Activated T-helper 1 cell treated with anti-CD3 and anti-CD28 coated beads, Interleukin-12 subunit alpha, Interleukin-12 subunit beta, Interleukin-2, Interleukin-4 antibody, amounts not matched to agents 30 ng/mL and 10 ng/mL and 1 ng/mL, durations not matched to agents 14 hours and 24 hours and 36 hours (primary cell): ENCODE measurements around the gene APOO. TPM values are rescaled to one million over a fixed set of nuclear protein-coding genes. Genes with fewer than 3 reads are reported as not detected.

Experiments
- DNase-seq: peaks from one replicate; pipeline ENCODE4 v3.0.0; 2021; ENCODE audit warnings: low spot score
- H3K27ac Mint-ChIP-seq: one replicate; pipeline ENCODE4 v1.8.0; 2021; ENCODE audit warnings: mild to moderate bottlenecking, mixed read lengths
- H3K27me3 Mint-ChIP-seq: one replicate; pipeline ENCODE4 v1.8.0; 2022; ENCODE audit warnings: mild to moderate bottlenecking, moderate library complexity, mixed read lengths; ENCODE audit not compliant: insufficient read depth
- H3K36me3 Mint-ChIP-seq: one replicate; pipeline ENCODE4 v1.8.0; 2021; ENCODE audit warnings: low read depth, mixed read lengths
- H3K4me1 Mint-ChIP-seq: one replicate; pipeline ENCODE4 v1.8.0; 2021; ENCODE audit warnings: low read depth, mixed read lengths
- H3K4me3 Mint-ChIP-seq: one replicate; pipeline ENCODE4 v1.8.0; 2021; ENCODE audit warnings: mild to moderate bottlenecking, moderate library complexity, mixed read lengths
- H3K9me3 Mint-ChIP-seq: one replicate; pipeline ENCODE4 v1.8.0; 2021; ENCODE audit warnings: mixed read lengths
- intact Hi-C: fragments of 100-400 bp; cut with micrococcal nuclease; formaldehyde crosslinking; loops from one replicate; pipeline ENCODE4 v1.15.1; 2024
- total RNA-seq: library from RNA; stranded (reverse); gene quantifications from 2 replicates; pipeline ENCODE4 v1.2.3, GENCODE V29; 2022

Gene APOO
- total RNA-seq, 1 donor from 2014 or later: 29.0 TPM

DNA sequence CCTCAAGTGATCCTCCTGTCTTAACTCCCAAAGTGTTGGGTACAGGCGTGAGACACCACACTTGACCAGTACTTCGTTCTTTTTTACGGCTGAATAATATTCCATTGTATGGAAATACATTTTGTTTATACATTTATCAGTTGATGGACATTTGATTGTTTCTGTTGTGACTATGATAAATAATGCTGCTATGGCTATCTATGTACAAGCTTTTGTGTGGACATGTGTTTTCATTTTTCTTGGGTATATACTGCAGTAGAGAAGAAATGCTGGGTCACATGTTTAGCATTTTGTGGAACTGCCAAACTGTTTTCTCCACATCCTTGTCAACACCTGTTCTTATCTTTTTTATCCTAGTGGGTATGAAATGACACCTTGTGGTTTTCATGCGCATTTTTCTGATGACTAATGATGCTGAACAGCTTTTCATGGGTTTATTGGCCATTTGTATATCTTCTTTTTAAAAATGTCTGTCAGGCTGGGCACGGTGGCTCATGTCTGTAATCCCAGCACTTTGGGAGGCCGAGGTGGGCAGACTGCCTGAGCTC lies 87.4 kb downstream of the APOO start:
- H3K4me3 Mint-ChIP-seq: no peak overlapping the region
- intact Hi-C loops: no loop called here
- no peaks in the 10 kb centered on the region for H3K9me3 Mint-ChIP-seq
- no peaks in the 10 kb centered on the region for H3K27me3 Mint-ChIP-seq
- no peaks in the 10 kb centered on the region for H3K4me1 Mint-ChIP-seq
- DNase-seq: no peak
- H3K27ac Mint-ChIP-seq: no peak overlapping the region
- H3K36me3 Mint-ChIP-seq: no peaks in the 10 kb centered on the region

DNA sequence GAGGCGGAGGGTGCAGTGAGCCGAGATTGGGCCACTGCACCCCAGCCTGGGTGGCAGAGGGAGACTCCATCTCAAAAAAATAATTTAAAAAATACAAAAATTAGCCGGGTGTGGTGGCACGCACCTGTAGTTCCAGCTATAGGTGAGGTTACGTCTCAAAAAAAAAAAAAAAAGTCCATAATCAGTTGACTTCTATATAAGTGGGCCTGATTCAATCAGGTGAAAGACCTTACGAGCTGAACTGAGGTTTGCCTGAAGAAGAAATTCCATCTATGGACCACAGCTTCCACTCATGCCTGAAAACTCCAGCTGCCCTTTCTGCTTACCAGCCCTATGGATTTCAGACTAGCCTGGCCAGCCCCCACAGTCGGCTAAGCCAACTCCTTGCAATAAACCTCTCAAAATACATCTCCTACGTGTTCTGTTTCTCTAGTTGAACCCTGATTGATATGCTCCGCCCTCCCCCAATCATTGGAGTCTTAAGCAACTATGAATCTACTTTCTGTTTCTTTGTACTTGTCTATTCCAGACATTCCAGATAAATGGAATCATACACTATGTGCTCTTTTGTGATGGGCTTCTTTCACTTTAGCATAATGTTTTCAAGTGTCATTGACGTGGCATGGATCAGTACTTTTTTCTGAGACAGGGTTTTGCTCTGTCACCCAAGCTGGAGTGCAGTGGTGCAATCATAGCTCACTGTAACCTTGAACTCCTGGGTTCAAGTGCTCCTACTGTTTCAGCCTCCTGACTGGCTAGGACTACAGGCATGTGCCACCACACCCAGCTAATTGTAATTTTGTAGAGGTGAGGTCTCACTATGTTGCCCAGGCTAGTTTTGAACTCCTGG lies 88.1 kb downstream of the APOO start:
- Mint-ChIP-seq H3K4me1 (no peaks in the 10 kb centered on the region), H3K27me3 (no peaks in the 10 kb centered on the region), H3K9me3 (no peaks in the 10 kb centered on the region), H3K36me3 (no peaks in the 10 kb centered on the region), H3K4me3 (no peak overlapping the region), H3K27ac (no peak overlapping the region)
- no peak for DNase-seq
- intact Hi-C loops: no loop called here

DNA sequence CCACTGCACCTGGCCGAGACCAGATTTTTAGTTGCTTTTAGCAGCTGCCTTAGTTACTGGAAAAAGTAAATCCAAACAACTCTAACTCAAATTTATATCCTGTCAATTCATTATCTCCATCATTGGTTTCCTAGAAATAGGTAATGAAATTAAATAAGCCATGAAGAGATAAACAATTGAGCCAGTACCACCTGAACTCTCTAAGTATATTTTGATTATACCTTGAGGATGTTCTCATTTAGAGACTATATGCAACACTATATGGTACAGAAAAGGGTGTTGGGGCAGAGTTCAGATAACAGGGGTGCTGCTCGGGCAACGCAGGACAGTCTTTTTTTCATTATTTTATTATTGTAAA lies 89.8 kb downstream of the APOO start:
- H3K36me3 Mint-ChIP-seq: no peaks in the 10 kb centered on the region
- H3K9me3 Mint-ChIP-seq: no peaks in the 10 kb centered on the region
- H3K4me1 Mint-ChIP-seq: no peaks in the 10 kb centered on the region

DNA sequence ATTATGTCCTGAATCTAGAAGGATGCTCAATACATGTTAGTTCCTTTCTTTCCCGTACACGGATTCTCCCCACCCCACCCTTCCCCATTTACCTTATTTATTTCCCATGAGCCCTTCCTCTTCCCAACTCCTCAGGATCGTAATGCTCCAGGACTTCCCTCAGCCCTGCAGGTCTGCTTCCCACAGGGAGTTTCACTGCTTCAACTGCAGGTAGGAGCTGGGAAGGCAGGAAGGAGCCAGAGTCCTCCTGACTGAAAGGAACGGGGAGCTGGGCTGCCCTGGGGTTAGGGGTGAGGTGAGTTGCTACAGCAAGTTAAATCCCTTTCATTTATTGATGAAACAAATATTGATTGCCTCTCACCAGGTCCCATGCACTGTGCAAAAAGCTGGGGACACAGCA lies 91.6 kb downstream of the APOO start:
- no peaks in the 10 kb centered on the region for H3K4me1 Mint-ChIP-seq
- no peak for DNase-seq
- no peaks in the 10 kb centered on the region for H3K36me3 Mint-ChIP-seq
- intact Hi-C loops: loop anchor here (1.0 kb wide), 1 partner anchor 22 kb away; no protein-coding TSS in a partner anchor
- H3K9me3 Mint-ChIP-seq: no peaks in the 10 kb centered on the region
- H3K4me3 Mint-ChIP-seq: no peak overlapping the region
- H3K27ac Mint-ChIP-seq: no peak overlapping the region
- no peaks in the 10 kb centered on the region for H3K27me3 Mint-ChIP-seq

More for the DNA sequence above, 89.8 kb downstream of the APOO start:
- intact Hi-C loops: no loop called here
- Mint-ChIP-seq H3K27ac (no peak overlapping the region), H3K27me3 (no peaks in the 10 kb centered on the region), H3K4me3 (no peak overlapping the region)
- no peak for DNase-seq

DNA sequence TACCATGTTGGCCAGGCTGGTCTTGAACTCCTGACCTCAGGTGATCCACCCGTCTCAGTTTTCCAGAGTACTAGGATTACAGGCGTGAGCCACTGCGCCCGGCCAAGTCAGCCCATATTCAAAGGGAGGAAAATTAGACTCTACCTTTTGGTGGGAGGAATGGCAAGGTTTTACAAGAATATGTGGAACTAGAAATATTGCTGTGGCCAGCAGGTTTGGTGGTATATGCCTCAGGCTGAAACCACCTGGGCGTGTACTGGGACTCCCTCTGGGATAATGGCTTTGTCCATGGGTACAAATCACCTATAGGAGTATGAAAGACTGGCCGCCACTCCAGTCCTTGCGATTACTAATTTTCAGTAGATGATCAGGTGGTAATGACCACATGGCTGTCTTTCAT lies 92.4 kb downstream of the APOO start:
- intact Hi-C loops: no loop called here
- no peaks in the 10 kb centered on the region for H3K9me3 Mint-ChIP-seq
- no peaks in the 10 kb centered on the region for H3K36me3 Mint-ChIP-seq
- H3K4me1 Mint-ChIP-seq: peaks cover 6% of the 10 kb centered on the region
- H3K27ac Mint-ChIP-seq: no peak overlapping the region
- DNase-seq: no peak
- H3K4me3 Mint-ChIP-seq: no peak overlapping the region
- H3K27me3 Mint-ChIP-seq: peaks cover 3% of the 10 kb centered on the region

DNA sequence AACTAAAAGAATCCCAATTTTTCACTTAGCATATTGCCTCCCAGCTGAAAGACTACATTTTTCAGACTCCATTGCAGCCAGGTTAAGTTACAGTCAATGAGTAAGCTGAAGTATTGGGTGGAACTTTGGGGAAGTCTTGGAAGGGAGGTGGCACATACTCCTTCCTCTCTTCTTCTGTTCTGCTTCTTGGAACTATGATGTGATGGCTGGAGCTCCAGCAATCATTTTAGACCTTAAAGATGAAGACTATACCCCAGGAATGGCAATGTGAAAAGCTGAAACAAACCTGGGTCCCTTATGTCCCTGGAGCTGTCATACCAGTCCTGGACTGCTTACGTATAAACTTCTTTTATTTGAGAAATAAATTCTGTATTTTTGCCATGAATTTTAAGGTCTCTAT lies 93.9 kb downstream of the APOO start:
- H3K27ac Mint-ChIP-seq: no peak overlapping the region
- H3K9me3 Mint-ChIP-seq: no peaks in the 10 kb centered on the region
- intact Hi-C loops: no loop called here
- DNase-seq: no peak
- peaks cover 3% of the 10 kb centered on the region for H3K27me3 Mint-ChIP-seq
- H3K4me1 Mint-ChIP-seq: peaks cover 6% of the 10 kb centered on the region
- H3K4me3 Mint-ChIP-seq: no peak overlapping the region
- no peaks in the 10 kb centered on the region for H3K36me3 Mint-ChIP-seq

DNA sequence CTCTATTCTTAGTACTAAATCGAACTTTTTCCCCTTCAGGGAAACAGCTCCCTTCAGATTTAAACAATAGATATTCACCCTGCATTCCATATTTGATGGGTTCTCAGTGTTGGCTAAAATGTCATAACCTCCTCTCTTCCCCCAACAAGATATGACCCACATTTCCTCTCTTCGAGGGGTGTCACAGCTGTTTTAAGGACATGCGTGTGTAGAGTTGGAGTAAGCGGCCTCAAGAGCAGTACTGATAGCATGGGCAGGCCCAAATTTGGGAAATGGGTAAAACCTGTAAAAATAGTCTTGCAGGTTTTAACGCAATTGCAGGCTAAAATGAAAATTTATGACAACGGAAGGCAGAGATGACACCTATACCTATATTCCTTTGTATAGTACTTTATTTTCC lies 96.1 kb downstream of the APOO start:
- Mint-ChIP-seq H3K36me3 (no peaks in the 10 kb centered on the region), H3K4me3 (no peak overlapping the region), H3K27ac (no peak overlapping the region), H3K27me3 (peaks cover 3% of the 10 kb centered on the region), H3K9me3 (no peaks in the 10 kb centered on the region), H3K4me1 (peaks cover 6% of the 10 kb centered on the region)
- no peak for DNase-seq
- intact Hi-C loops: no loop called here

DNA sequence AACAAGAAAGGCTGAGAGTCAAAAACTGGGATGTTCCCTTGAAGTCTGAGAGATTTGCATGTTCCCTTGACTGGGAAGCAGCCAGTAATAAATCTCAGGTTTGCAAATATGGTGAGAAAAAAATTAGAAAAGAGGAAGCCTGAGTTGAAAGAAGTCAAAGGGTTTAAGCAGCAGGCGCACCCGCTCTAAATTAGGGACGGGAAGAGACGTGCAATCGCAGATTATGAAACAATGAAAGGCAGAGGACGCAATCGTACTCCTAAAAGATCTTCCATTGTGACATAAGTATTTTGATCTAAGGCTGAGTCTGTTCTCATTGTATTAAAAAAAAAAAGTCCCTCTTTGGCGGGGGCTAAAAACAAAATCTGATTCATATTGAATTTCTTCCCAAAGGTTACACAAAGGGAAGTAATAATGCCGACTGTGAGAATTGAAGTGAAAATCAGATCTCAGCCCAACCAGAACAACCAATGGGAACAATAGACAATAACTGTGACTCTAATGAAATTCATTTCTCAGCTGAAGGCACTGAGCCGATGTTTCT lies 96.6 kb downstream of the APOO start:
- Mint-ChIP-seq H3K4me3 (no peak overlapping the region), H3K36me3 (no peaks in the 10 kb centered on the region)

DNA sequence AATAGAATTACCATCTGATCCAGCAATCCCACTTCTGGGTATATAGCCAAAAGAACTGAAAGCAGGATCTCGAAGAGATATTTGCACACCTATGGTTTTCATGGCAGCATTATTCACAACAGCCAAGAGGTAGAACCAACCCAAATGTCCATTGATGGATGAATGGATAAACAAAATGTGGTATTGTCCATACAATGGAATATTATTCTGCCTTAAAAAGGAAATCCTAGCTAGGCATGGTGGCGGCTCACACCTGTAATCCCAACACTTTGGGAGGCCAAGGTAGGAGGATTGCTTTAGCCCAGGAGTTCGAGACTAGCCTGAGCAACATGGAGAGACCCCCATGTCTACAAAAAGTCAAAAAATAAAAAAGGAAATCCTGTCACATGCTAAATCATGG lies 97.5 kb downstream of the APOO start:
- H3K27me3 Mint-ChIP-seq: peaks cover 3% of the 10 kb centered on the region
- peaks cover 6% of the 10 kb centered on the region for H3K4me1 Mint-ChIP-seq
- no peak overlapping the region for H3K4me3 Mint-ChIP-seq
- no peak overlapping the region for H3K27ac Mint-ChIP-seq
- intact Hi-C loops: no loop called here
- no peaks in the 10 kb centered on the region for H3K9me3 Mint-ChIP-seq
- no peak for DNase-seq
- no peaks in the 10 kb centered on the region for H3K36me3 Mint-ChIP-seq

More for the DNA sequence above, 96.6 kb downstream of the APOO start:
- intact Hi-C loops: no loop called here
- H3K27ac Mint-ChIP-seq: no peak overlapping the region
- H3K4me1 Mint-ChIP-seq: peaks cover 6% of the 10 kb centered on the region
- peaks cover 3% of the 10 kb centered on the region for H3K27me3 Mint-ChIP-seq
- no peak for DNase-seq
- H3K9me3 Mint-ChIP-seq: no peaks in the 10 kb centered on the region

DNA sequence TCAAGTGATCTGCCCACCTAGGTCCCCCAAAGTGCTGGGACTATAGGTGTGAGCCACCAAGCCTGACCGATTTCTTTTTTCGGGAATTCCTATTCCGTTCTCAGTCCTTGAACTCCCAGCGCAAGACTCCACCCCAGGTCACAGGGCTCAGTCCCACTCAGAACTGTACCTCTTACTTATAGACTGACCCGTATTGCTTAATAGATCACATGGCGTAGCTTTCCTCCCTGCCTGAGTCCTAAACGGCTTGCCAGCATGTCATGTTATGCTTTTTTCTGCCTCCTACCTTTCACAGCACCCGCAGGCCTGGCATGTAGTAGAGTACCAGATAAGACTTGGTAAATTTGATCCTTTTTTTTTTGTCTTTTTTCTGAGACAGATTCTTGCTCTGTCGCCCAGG lies 102.3 kb downstream of the APOO start:
- Mint-ChIP-seq H3K27me3 (no peaks in the 10 kb centered on the region), H3K4me3 (no peak overlapping the region), H3K9me3 (no peaks in the 10 kb centered on the region)

DNA sequence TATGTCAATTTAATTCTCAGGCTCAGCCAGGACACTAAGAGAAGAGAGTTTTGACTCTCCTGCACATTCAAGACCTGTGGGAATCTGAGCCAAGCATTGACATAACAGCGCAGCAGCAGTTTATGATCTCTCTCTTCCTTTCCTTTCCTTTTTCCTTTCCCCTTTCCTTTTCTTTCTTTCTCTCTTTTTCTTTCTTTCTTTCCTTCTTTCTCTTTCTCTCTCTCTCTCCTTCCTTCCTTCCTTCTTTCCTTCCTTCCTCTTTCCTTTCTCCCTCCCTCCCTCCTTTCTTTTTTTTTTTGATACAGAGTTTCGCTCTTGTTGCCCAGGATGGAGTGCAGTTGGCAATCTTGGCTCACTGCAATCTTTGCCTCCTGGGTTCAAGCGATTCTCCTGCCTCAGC lies 103.2 kb downstream of the APOO start:
- no peaks in the 10 kb centered on the region for H3K27me3 Mint-ChIP-seq
- H3K36me3 Mint-ChIP-seq: no peaks in the 10 kb centered on the region
- intact Hi-C loops: no loop called here
- no peaks in the 10 kb centered on the region for H3K9me3 Mint-ChIP-seq
- DNase-seq: no peak
- H3K4me3 Mint-ChIP-seq: no peak overlapping the region
- H3K4me1 Mint-ChIP-seq: peaks cover 5% of the 10 kb centered on the region
- no peak overlapping the region for H3K27ac Mint-ChIP-seq

More for the DNA sequence above, 102.3 kb downstream of the APOO start:
- H3K27ac Mint-ChIP-seq: no peak overlapping the region
- H3K36me3 Mint-ChIP-seq: no peaks in the 10 kb centered on the region
- intact Hi-C loops: no loop called here
- DNase-seq: no peak
- H3K4me1 Mint-ChIP-seq: peaks cover 5% of the 10 kb centered on the region

DNA sequence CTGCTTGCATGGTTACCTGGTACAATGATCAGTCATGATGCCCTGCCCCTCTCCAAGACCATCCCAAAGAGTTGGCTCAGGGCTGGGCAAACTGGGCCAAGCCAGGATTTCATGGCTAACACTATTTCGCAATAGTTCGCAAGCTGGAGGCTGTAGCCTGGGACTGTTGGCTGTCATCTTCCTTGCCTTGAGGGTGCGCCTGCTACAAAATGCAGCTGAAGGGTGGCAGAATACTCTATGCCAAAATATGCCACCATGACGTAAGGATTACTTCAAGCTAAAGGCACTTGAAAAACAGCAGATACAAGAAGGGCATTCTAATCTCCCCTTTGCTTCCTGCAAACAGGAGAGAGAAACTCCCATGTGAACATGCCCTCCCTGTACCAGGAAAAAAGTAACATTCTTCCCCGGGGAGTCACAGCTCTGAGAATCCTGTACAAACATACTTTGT lies 103.8 kb downstream of the APOO start:
- intact Hi-C loops: no loop called here
- Mint-ChIP-seq H3K4me1 (peaks cover 5% of the 10 kb centered on the region), H3K9me3 (no peaks in the 10 kb centered on the region), H3K36me3 (no peaks in the 10 kb centered on the region), H3K27me3 (no peaks in the 10 kb centered on the region), H3K27ac (no peak overlapping the region), H3K4me3 (no peak overlapping the region)
- no peak for DNase-seq

DNA sequence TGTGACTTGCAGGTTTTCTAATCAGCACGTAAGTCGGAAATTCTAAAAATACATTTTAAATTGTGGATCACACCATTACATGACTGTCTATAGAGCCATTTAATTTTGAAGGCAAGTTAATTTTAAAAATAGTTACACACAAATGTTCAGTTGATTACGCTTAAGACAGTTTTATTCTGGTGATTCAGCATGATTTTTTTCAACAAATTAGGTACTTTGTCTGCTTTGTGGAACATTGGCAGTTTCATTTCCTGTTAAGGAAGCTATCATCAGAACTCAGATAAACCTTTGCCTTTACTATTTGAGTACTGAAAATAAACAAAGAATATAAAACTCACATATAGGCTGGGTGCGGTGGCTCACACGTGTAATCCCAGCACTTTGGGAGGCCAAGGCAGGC lies 105.3 kb downstream of the APOO start:
- Mint-ChIP-seq H3K27ac (no peak overlapping the region), H3K4me1 (peaks cover 7% of the 10 kb centered on the region), H3K27me3 (no peaks in the 10 kb centered on the region), H3K9me3 (no peaks in the 10 kb centered on the region), H3K4me3 (no peak overlapping the region), H3K36me3 (no peaks in the 10 kb centered on the region)
- intact Hi-C loops: no loop called here
- no peak for DNase-seq
